ENCODE results near the gene ADORA3.
"Not testable (repeated sequence)": the region's sequence is repeated elsewhere in the genome, so short reads cannot be mapped to it uniquely, and the experiment has no call there.

The ADORA3 gene

GRCh38 chr1:111503585-111504060, at the start of gene ADORA3, which contains the start of gene TMIGD3:
TSS of gene ADORA3 (minus strand) at chr1:111503633. CDS start at chr1:111503354, 279 bp downstream.
TSS of gene TMIGD3 (minus strand) at chr1:111503633. CDS start at chr1:111503354, 279 bp downstream.
- TF ChIP-seq GATA1 (IDR thresholded peaks at IDR 0.05; ENCODE audit: low read depth, low read length) (no peak), POLR2A (IDR thresholded peaks at IDR 0.05; ENCODE audit: low read length) (no peak)
- no peak for DNase-seq

DNA sequence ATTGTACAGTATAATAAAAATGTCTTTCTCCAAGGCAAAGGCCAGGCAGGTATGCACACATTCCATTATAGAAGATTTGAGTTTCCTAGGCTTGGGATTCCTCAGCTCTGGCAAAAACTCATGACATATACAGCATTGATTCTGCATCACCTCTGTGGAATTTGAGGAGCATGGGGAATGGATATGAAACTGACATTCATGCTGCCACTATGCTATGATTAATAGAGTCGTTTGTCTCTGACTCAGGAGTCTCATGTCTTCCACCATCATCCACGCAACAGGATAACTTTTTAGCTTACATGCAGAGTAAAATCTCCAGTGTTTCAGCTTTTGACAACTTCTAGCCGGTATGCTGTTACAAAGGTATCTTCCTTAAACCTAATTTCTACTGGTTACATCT, 49.8 kb upstream of the ADORA3 start:
- no peak for DNase-seq
- TF ChIP-seq GATA1 (IDR thresholded peaks at IDR 0.05; ENCODE audit: low read depth, low read length), result no peak
- no peak for TF ChIP-seq POLR2A (IDR thresholded peaks at IDR 0.05; ENCODE audit: low read length)

DNA sequence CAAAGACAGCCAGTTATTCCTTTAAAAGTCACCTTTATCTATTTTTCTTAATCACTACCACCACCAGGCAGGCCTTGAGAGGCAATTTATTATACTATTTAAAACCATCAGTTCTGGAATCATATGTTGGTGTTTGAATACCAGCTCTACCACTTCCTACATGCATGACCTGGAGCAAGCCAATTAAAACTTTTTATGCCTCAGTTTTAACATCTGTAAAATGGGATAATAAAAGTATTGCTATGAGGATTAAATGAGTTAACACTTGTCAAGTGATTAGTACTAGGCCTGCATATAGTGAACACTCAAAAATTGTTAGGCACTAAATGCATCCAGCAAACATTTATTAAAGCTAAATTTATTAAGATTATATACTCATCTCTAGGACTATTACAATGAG, 49.2 kb upstream of the ADORA3 start:
- DNase-seq, result no peak
- no peak for TF ChIP-seq POLR2A (IDR thresholded peaks at IDR 0.05; ENCODE audit: low read length)
- TF ChIP-seq GATA1 (IDR thresholded peaks at IDR 0.05; ENCODE audit: low read depth, low read length), result no peak

DNA sequence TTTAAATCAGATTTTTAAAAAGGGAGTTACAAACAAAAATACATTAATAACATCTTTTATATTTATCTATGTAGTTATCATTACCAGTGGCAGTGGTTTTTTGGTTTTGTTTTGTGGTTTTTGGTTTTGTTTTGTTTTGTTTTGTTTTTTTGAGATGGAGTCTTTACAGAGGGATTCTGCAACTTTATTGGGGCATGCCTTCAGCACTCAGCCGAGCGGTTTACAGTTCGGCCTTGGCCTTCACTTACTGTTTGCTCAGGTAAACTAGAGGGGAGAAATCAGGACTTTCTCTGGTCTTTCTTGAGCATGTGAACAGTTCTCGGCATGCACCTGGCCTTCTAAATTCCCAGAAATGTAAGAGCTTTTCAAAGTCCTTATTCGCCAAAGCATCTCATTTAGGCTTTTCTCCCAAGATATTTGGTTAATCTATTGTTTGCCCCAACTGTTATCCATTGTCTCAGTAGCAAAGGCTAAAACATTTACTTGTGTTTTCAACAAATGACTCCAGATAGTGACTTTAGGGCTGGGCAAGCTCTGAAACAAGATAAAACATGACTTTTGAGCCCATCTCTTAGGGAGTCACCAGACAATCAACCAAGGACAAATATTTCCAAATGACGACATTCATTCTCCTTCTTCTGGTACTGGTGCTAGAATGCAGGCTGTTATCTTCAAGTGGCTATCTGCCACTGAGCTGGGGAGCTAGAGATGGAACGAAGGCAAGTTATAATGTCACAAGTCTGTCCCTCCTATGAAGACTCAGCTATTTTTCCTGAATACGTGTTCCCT, 48.4 kb upstream of the ADORA3 start:
- DNase-seq, result peak; percentile 56 to 74
- TF ChIP-seq GATA1 (IDR thresholded peaks at IDR 0.05; ENCODE audit: low read depth, low read length), result no peak

DNA sequence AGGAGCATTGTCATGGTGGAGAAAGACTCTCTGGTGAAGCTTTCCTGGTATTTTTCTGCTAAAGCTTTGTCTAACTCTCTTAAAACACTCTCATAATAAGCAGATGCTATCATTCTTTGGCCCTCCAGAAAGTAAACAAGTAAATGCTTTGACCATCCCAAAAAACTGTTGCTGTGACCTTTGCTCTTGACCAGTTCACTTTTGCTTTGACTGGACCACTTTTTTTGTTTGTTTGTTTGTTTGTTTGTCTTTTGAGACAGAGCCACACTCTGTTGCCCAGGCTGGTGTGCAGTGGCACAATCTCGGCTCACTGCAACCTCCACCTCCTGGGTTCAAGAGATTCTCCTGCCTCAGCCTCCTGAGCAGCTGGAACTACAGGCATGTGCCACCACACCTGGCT, 44.4 kb upstream of the ADORA3 start:
- DNase-seq, result not testable (repeated sequence)

DNA sequence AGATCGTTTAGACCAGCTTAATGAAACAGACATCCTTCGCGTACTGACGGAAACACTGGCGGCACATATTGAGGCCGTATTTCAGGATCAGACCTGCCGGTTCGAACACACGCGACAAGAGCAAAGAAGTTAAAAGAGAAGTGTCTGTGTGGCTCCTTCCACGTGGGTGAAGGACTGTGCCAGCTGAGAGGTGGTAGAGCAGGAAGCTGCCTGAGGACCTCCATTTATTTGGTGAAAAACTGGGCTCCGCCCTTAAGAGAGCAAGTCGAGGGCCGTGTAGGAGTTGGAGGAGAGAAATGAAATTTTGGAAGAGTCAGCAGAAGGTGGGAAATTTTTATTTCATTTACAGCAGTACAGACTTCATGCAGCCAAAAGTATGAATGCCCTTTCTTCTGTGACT, 38.8 kb upstream of the ADORA3 start:
- TF ChIP-seq POLR2A (IDR thresholded peaks at IDR 0.05; ENCODE audit: low read length) (no peak), GATA1 (IDR thresholded peaks at IDR 0.05; ENCODE audit: low read depth, low read length) (no peak)

DNA sequence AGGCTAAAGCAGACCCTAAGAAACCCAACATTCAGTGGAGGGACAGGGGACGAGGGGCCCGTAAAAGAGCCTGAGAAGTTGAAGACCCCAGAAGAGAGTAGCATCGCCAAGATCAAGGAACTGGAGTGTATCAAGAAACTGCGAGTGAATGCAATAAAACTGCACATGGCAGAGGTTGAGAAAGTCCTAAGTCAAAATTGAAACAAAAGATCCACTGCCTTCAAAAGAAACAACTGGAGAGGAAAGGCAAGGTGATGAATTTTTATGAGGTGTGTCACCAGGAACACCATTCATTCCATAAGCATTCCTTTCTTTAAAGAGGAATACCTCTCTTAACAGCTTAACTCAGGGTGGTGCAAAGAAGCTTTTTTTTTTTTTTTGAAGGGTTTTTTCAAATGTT, 38.3 kb upstream of the ADORA3 start:
- DNase-seq, result no peak
- no peak for TF ChIP-seq POLR2A (IDR thresholded peaks at IDR 0.05; ENCODE audit: low read length)
- no peak for TF ChIP-seq GATA1 (IDR thresholded peaks at IDR 0.05; ENCODE audit: low read depth, low read length)

More for the DNA sequence above, 38.8 kb upstream of the ADORA3 start:
- no peak for DNase-seq

DNA sequence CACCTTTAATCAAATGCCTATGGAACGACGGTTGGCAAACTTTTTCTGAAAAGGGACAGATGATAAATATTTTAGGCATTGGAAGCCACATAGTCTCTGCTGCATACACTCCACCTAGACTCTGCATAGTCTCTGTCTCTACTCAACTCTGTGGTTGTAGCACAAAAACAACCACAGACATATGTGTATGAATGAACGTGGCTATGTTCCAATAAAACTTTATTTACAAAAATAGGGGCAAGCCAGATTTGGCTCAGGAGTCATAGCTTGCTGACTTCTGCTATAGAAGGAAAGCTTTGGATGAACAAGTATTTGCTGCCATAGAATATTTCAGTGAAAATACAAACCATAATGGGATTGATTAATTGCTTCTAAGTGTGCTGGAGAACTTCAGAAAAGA, 37.5 kb upstream of the ADORA3 start:
- TF ChIP-seq POLR2A (IDR thresholded peaks at IDR 0.05; ENCODE audit: low read length), result no peak
- no peak for TF ChIP-seq GATA1 (IDR thresholded peaks at IDR 0.05; ENCODE audit: low read depth, low read length)

GRCh38 chr1:111538343-111539025, 35.1 kb upstream of the ADORA3 start:
- DNase-seq, result no peak
- TF ChIP-seq POLR2A (IDR thresholded peaks at IDR 0.05; ENCODE audit: low read length) (no peak), GATA1 (IDR thresholded peaks at IDR 0.05; ENCODE audit: low read depth, low read length) (no peak)

More for the DNA sequence above, 37.5 kb upstream of the ADORA3 start:
- no peak for DNase-seq

GRCh38 chr1:111535256-111536191, 32.1 kb upstream of the ADORA3 start:
- no peak for DNase-seq
- TF ChIP-seq POLR2A (IDR thresholded peaks at IDR 0.05; ENCODE audit: low read length), result no peak
- TF ChIP-seq GATA1 (IDR thresholded peaks at IDR 0.05; ENCODE audit: low read depth, low read length), result no peak

DNA sequence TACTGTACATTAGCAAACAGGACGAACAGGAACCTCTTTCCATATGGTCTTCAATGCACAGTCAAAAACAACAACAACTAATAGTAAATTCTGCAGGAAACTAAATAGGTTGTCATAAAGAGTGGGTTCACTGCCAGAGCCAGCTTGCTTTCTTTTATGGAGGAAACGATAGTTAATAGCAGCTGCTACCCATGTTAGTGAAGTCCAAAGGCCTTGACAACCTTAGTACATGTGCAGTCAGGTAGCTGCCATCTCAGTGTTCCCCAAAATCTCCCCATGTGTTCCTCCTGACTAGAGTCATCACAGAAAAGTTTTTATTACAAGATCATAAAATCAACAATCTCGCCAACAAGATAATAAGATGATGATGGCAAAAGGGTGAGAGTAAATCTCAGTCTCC, 16.6 kb upstream of the ADORA3 start:
- TF ChIP-seq POLR2A (IDR thresholded peaks at IDR 0.05; ENCODE audit: low read length), result no peak
- TF ChIP-seq GATA1 (IDR thresholded peaks at IDR 0.05; ENCODE audit: low read depth, low read length), result no peak
- DNase-seq, result no peak

- DNase-seq, result no peak
Measured at GRCh38 chr1:111517469-111518225, 14.2 kb upstream of the ADORA3 start.

DNA sequence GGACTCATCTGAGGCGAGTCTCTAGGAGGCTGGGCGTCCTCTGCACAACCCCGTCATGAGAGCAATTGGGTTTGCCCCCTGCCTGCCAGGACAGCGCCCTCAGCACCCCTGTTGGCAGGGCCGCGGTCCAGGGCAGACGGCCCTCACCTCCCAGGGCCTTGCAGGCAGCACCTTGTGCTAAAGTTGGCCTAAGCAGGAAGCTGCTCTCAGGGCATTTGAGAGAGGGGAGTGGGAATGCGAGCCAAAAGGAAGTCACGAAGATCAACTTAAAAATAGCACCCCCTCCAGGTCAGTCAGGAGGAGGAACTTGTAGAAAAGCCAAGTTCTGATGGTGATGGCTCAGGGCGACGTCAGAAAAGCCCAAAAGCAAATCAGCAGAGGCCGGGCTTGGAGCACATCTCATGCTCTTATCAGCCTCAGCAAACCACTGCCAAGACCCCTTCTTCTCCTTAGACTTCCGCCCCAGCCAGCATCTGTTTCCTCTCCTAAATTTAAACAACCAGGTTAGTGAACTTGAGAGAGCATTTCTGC, 12.6 kb upstream of the ADORA3 start:
- TF ChIP-seq GATA1 (IDR thresholded peaks at IDR 0.05; ENCODE audit: low read depth, low read length) (no peak), POLR2A (IDR thresholded peaks at IDR 0.05; ENCODE audit: low read length) (peak; percentile 40)

More at GRCh38 chr1:111517469-111518225, 14.2 kb upstream of the ADORA3 start:
- no peak for TF ChIP-seq POLR2A (IDR thresholded peaks at IDR 0.05; ENCODE audit: low read length)
- no peak for TF ChIP-seq GATA1 (IDR thresholded peaks at IDR 0.05; ENCODE audit: low read depth, low read length)

More for the DNA sequence above, 12.6 kb upstream of the ADORA3 start:
- peak; percentile 70 to 80 for DNase-seq
